ENCODE measurements around the gene MX2. TPM values are rescaled to one million over a fixed set of nuclear protein-coding genes. Genes with fewer than 3 reads are reported as not detected.

The MX2 gene
- total and polyA plus RNA-seq, 10 of the 15 experiments (the other 5 are each of a cell fraction or from before 2014, with no cell fraction given), result 10.5 to 167 (median 46.1) TPM

DNA sequence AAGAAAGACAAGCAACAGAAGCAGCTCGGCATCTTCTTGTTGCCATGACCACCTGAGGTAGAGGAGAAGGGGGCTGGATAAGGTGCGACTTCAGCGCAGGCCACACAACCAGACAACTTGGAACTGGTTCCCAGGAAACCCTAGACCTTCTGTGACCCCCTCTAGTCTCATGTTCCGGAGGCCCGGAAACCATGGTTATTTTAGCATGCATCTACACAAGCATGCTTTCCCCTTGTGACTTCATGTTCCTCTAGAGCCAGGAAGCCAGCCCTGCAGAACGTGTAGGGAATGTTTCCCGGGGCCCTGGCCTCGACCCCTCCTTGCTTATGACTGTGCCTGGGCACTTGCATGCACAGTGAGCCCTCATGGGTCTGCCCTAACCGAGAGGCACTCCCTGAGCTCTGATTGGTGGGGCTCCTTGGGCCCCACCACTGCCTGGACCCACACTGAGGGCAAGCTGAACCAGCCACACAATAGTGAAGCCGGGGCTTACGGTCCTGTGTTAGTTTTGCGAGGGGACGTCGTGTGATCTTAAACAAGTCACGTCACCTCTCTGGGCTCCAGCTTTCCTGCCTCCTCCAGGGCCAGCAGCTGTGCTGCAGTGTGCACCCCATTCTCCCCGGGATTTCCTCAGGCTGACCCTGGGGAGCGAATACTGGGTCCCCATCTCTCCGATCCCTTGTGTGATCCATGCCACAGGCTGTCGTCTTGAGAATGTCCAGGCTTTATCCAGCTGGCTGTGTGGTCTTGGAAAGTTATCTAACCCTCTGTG lies 12.0 kb upstream of the MX2 start:
- H3K9me3 ChIP-seq (replicated peaks; ENCODE audit: control insufficient read depth, insufficient read depth, low read length), result no peaks in the 10 kb centered on the region
- FAIRE-seq, result no peak
- no peak overlapping the region for H3K9ac ChIP-seq (ENCODE audit: control insufficient read depth, insufficient read depth, low read length)
- intact Hi-C loops (cut with micrococcal nuclease; ENCODE audit: unreplicated experiment), result no loop called here
- no TSS peak for BruUV-seq (replicated peaks)
- in situ Hi-C loops (cut with MboI), result no loop called here
- no peak overlapping the region for H3K4me2 ChIP-seq (ENCODE audit: control insufficient read depth, insufficient read depth)
- H2AFZ ChIP-seq (ENCODE audit: control insufficient read depth, low read depth, low read length), result no peak overlapping the region
- H3K4me3 ChIP-seq, result no peak overlapping the region
- H3K27ac ChIP-seq (ENCODE audit: control insufficient read depth, insufficient read depth), result no peak overlapping the region
- ATAC-seq, result no peak
- H4K20me1 ChIP-seq (ENCODE audit: control insufficient read depth, insufficient read depth), result no peaks in the 10 kb centered on the region
- RAD21 ChIA-PET (ENCODE audit: unreplicated experiment), result no interaction called here
- 47% methylated on average over 19 of the region's 19 CpGs for WGBS (ENCODE audit: insufficient coverage, insufficient replicate concordance, low lambda C conversion rate, missing lambda C conversion rate)
- DNase-seq (ENCODE audit: low read depth, low spot score), result no peak
- H3K79me2 ChIP-seq (ENCODE audit: control insufficient read depth, insufficient read depth, low read length), result no peaks in the 10 kb centered on the region
- no peaks in the 10 kb centered on the region for H3K4me1 ChIP-seq (ENCODE audit: control insufficient read depth, insufficient read depth, low read length)
- no peaks in the 10 kb centered on the region for H3K36me3 ChIP-seq (ENCODE audit: control insufficient read depth in 2 of 2, insufficient read depth in 2 of 2, low read length in 1 of 2)
- POLR2A ChIA-PET, result no interaction called here
- no peaks in the 10 kb centered on the region; a peak in 1 of 4 replicates for H3K27me3 ChIP-seq (replicated peaks in 1 of 2; ENCODE audit: control insufficient read depth in 2 of 2, insufficient read depth in 2 of 2, low read length in 1 of 2)
- CTCF ChIA-PET, result no interaction called here
- SMC1A ChIA-PET (ENCODE audit: uncharacterized antibody, unreplicated experiment), result interaction anchor here (2.6 kb wide), 1 partner anchor 67 kb away, joined by 6 read pairs; no protein-coding TSS in a partner anchor
- no peak for TF ChIP-seq BMI1 (IDR thresholded peaks at IDR 0.05; ENCODE audit: borderline replicate concordance)
- TF ChIP-seq NFYA (IDR thresholded peaks at IDR 0.05; ENCODE audit: borderline replicate concordance, low read depth, low read length), result no peak
- TF ChIP-seq WRNIP1 (IDR thresholded peaks at IDR 0.05; ENCODE audit: borderline replicate concordance, low read depth, low read length), result no peak
- TF ChIP-seq, protein P1, sequence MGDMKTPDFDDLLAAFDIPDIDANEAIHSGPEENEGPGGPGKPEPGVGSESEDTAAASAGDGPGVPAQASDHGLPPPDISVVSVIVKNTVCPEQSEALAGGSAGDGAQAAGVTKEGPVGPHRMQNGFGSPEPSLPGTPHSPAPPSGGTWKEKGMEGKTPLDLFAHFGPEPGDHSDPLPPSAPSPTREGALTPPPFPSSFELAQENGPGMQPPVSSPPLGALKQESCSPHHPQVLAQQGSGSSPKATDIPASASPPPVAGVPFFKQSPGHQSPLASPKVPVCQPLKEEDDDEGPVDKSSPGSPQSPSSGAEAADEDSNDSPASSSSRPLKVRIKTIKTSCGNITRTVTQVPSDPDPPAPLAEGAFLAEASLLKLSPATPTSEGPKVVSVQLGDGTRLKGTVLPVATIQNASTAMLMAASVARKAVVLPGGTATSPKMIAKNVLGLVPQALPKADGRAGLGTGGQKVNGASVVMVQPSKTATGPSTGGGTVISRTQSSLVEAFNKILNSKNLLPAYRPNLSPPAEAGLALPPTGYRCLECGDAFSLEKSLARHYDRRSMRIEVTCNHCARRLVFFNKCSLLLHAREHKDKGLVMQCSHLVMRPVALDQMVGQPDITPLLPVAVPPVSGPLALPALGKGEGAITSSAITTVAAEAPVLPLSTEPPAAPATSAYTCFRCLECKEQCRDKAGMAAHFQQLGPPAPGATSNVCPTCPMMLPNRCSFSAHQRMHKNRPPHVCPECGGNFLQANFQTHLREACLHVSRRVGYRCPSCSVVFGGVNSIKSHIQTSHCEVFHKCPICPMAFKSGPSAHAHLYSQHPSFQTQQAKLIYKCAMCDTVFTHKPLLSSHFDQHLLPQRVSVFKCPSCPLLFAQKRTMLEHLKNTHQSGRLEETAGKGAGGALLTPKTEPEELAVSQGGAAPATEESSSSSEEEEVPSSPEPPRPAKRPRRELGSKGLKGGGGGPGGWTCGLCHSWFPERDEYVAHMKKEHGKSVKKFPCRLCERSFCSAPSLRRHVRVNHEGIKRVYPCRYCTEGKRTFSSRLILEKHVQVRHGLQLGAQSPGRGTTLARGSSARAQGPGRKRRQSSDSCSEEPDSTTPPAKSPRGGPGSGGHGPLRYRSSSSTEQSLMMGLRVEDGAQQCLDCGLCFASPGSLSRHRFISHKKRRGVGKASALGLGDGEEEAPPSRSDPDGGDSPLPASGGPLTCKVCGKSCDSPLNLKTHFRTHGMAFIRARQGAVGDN (IDR thresholded peaks at IDR 0.05), result no peak
- TF ChIP-seq, protein P2, sequence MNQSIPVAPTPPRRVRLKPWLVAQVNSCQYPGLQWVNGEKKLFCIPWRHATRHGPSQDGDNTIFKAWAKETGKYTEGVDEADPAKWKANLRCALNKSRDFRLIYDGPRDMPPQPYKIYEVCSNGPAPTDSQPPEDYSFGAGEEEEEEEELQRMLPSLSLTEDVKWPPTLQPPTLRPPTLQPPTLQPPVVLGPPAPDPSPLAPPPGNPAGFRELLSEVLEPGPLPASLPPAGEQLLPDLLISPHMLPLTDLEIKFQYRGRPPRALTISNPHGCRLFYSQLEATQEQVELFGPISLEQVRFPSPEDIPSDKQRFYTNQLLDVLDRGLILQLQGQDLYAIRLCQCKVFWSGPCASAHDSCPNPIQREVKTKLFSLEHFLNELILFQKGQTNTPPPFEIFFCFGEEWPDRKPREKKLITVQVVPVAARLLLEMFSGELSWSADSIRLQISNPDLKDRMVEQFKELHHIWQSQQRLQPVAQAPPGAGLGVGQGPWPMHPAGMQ (IDR thresholded peaks at IDR 0.05; ENCODE audit: borderline replicate concordance), result no peak
- no peak for TF ChIP-seq MYB (IDR thresholded peaks at IDR 0.05; ENCODE audit: borderline replicate concordance, low read depth, low read length)
- TF ChIP-seq SMC3 (IDR thresholded peaks at IDR 0.05; ENCODE audit: borderline replicate concordance, low read length), result no peak
- TF ChIP-seq SMAD5 (IDR thresholded peaks at IDR 0.05; ENCODE audit: low read depth), result no peak
- TF ChIP-seq, protein P3, sequence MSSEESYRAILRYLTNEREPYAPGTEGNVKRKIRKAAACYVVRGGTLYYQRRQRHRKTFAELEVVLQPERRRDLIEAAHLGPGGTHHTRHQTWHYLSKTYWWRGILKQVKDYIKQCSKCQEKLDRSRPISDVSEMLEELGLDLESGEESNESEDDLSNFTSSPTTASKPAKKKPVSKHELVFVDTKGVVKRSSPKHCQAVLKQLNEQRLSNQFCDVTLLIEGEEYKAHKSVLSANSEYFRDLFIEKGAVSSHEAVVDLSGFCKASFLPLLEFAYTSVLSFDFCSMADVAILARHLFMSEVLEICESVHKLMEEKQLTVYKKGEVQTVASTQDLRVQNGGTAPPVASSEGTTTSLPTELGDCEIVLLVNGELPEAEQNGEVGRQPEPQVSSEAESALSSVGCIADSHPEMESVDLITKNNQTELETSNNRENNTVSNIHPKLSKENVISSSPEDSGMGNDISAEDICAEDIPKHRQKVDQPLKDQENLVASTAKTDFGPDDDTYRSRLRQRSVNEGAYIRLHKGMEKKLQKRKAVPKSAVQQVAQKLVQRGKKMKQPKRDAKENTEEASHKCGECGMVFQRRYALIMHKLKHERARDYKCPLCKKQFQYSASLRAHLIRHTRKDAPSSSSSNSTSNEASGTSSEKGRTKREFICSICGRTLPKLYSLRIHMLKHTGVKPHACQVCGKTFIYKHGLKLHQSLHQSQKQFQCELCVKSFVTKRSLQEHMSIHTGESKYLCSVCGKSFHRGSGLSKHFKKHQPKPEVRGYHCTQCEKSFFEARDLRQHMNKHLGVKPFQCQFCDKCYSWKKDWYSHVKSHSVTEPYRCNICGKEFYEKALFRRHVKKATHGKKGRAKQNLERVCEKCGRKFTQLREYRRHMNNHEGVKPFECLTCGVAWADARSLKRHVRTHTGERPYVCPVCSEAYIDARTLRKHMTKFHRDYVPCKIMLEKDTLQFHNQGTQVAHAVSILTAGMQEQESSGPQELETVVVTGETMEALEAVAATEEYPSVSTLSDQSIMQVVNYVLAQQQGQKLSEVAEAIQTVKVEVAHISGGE (CRISPR knock-in tag; IDR thresholded peaks at IDR 0.05), result no peak
- TF ChIP-seq BACH1 (IDR thresholded peaks at IDR 0.05; ENCODE audit: borderline replicate concordance), result no peak
- TF ChIP-seq PAX8 (IDR thresholded peaks at IDR 0.05), result no peak
- no peak for TF ChIP-seq YY1 (IDR thresholded peaks at IDR 0.05; ENCODE audit: low read depth, low read length)
- no peak for TF ChIP-seq RFX5 (IDR thresholded peaks at IDR 0.05; ENCODE audit: low read depth, low read length)
- TF ChIP-seq ZSCAN29 (IDR thresholded peaks at IDR 0.05), result no peak
- TF ChIP-seq EZH2 (IDR thresholded peaks at IDR 0.05; ENCODE audit: borderline replicate concordance, control insufficient read depth, low read depth, low read length), result no peak

All from GM12878 (cell line).